Measurements from ENCODE around the gene SELENBP1.
"Not testable (repeated sequence)": the region's sequence is repeated elsewhere in the genome, so short reads cannot be mapped to it uniquely, and the experiment has no call there.

Gene SELENBP1

GRCh38 chr1:151356696-151357095, 15.8 kb downstream of the SELENBP1 start:
- in situ Hi-C loops (cut with HindIII; ENCODE audit: low sequenced_read_pairs): no loop called here
- no peak for DNase-seq (ENCODE audit: low read depth, low spot score)

GRCh38 chr1:151352021-151352718, 20.3 kb downstream of the SELENBP1 start:
- DNase-seq (ENCODE audit: low read depth, low spot score): peak; percentile 18
- in situ Hi-C loops (cut with HindIII; ENCODE audit: low sequenced_read_pairs): no loop called here
- no peak for TF ChIP-seq CTCF (IDR thresholded peaks at IDR 0.05; ENCODE audit: low read depth, low read length)
- H3K4me3 ChIP-seq (ENCODE audit: low read depth, low read length): no peak overlapping the region

More at GRCh38 chr1:151356696-151357095, 15.8 kb downstream of the SELENBP1 start:
- no peak for TF ChIP-seq CTCF (IDR thresholded peaks at IDR 0.05; ENCODE audit: low read depth, low read length)
- no peak overlapping the region for H3K4me3 ChIP-seq (ENCODE audit: low read depth, low read length)

- DNase-seq (ENCODE audit: low read depth, low spot score); H3K4me3 ChIP-seq (ENCODE audit: low read depth, low read length); in situ Hi-C loops (cut with HindIII; ENCODE audit: low sequenced_read_pairs): not testable (repeated sequence)
Measured at GRCh38 chr1:151350323-151350722, 22.2 kb downstream of the SELENBP1 start.

GRCh38 chr1:151347523-151348246, 24.8 kb downstream of the SELENBP1 start:
- in situ Hi-C loops (cut with HindIII; ENCODE audit: low sequenced_read_pairs): no loop called here
- peak overlapping the region; percentile 80 for H3K4me3 ChIP-seq (ENCODE audit: low read depth, low read length)
- no peak for DNase-seq (ENCODE audit: low read depth, low spot score)
- no peak for TF ChIP-seq CTCF (IDR thresholded peaks at IDR 0.05; ENCODE audit: low read depth, low read length)

- DNase-seq (ENCODE audit: low read depth, low spot score): peak; percentile 99
- TF ChIP-seq CTCF (IDR thresholded peaks at IDR 0.05; ENCODE audit: low read depth, low read length): no peak
- peak within 1 kb of the TSS; percentile 80 for H3K4me3 ChIP-seq (ENCODE audit: low read depth, low read length)
- in situ Hi-C loops (cut with HindIII; ENCODE audit: low sequenced_read_pairs): no loop called here
Measured at GRCh38 chr1:151346769-151347522, 25.6 kb downstream of the SELENBP1 start, which contains the start of gene RFX5. RFX5 (minus strand) TSS chr1:151347252; CDS start chr1:151346320, 932 bp downstream.

- DNase-seq (ENCODE audit: low read depth, low spot score): no peak
- peak overlapping the region; percentile 80 for H3K4me3 ChIP-seq (ENCODE audit: low read depth, low read length)
- TF ChIP-seq CTCF (IDR thresholded peaks at IDR 0.05; ENCODE audit: low read depth, low read length): no peak
- in situ Hi-C loops (cut with HindIII; ENCODE audit: low sequenced_read_pairs): no loop called here
Measured at GRCh38 chr1:151346082-151346768, 26.3 kb downstream of the SELENBP1 start.
